GM12878 (cell line): ENCODE results near the gene MBOAT1. TPM values are rescaled to one million over a fixed set of nuclear protein-coding genes. Genes with fewer than 3 reads are reported as not detected.
A peak's percentile ranks its signal among the peaks of the same experiment; 100 is the strongest.

Experiments used
- ATF7 ChIP-seq: fragments of 450-650 bp; IDR thresholded peaks from 2 replicates; pipeline ENCODE4 v1.6.1; 2016; ENCODE audit warnings: low read depth, mild to moderate bottlenecking
- CHD2 ChIP-seq: IDR thresholded peaks from 2 replicates; pipeline ENCODE4 v1.6.1; 2011; ENCODE audit warnings: low read depth, low read length, improper control_type of control experiment, borderline replicate concordance
- DPF2 ChIP-seq: fragments of 450-650 bp; IDR thresholded peaks from 2 replicates; pipeline ENCODE4 v1.6.1; 2017; ENCODE audit warnings: mild to moderate bottlenecking
- ETV6 ChIP-seq, 2 experiments: fragments of 450-650 bp in 1 of 2; IDR thresholded peaks in 1 of 2; conservative IDR thresholded peaks in 1 of 2; 2 replicates each; pipeline ENCODE4 v1.6.1; 2014; ENCODE audit warnings: antibody characterized with exemption in 1 of 2, borderline replicate concordance in 1 of 2, low read depth in 1 of 2, mild to moderate bottlenecking in 1 of 2, moderate library complexity in 1 of 2
- GATAD2B ChIP-seq: fragments of 450-650 bp; conservative IDR thresholded peaks from 2 replicates; pipeline ENCODE4 v1.6.1; 2017; ENCODE audit warnings: low read depth, mild to moderate bottlenecking, moderate library complexity
- HCFC1 ChIP-seq: fragments of 150-350 bp; IDR thresholded peaks from 2 replicates; pipeline ENCODE4 v1.6.1; 2014; ENCODE audit warnings: low read length
- MXI1 ChIP-seq: fragments of 150-350 bp; IDR thresholded peaks from 2 replicates; pipeline ENCODE4 v1.6.1; 2011; ENCODE audit warnings: low read depth, mild to moderate bottlenecking, inconsistent platforms, low read length, improper control_type of control experiment
- MYC ChIP-seq: IDR thresholded peaks from 2 replicates; pipeline ENCODE4 v1.6.1; 2011; ENCODE audit warnings: mild to moderate bottlenecking, low read length, moderate library complexity, inconsistent platforms; ENCODE audit not compliant: insufficient read depth, insufficient replicate concordance, insufficient read length, severe bottlenecking
- PAX5 ChIP-seq: IDR thresholded peaks from 2 replicates; pipeline ENCODE4 v1.6.1; 2011; ENCODE audit warnings: low read depth, low read length, borderline replicate concordance
- POLR2A ChIP-seq: IDR thresholded peaks from 2 replicates; pipeline ENCODE4 v1.6.1; 2011; ENCODE audit warnings: low read depth, mild to moderate bottlenecking, low read length
- RAD21 ChIP-seq: IDR thresholded peaks from 2 replicates; pipeline ENCODE4 v1.6.1; 2011; ENCODE audit warnings: mild to moderate bottlenecking, low read depth, low read length, moderate library complexity; ENCODE audit not compliant: insufficient read depth
- RFX5 ChIP-seq: IDR thresholded peaks from 2 replicates; pipeline ENCODE4 v1.6.1; 2011; ENCODE audit warnings: low read depth, low read length, improper control_type of control experiment
- SIN3A ChIP-seq: IDR thresholded peaks from 2 replicates; pipeline ENCODE4 v1.6.1; 2012; ENCODE audit warnings: low read depth, low read length, improper control_type of control experiment
- SUZ12 ChIP-seq: fragments of 200-600 bp; sonication (generic); IDR thresholded peaks from one replicate; pipeline ENCODE4 v1.6.1; 2018; ENCODE audit warnings: antibody characterized with exemption, mild to moderate bottlenecking; ENCODE audit not compliant: unreplicated experiment
- TARDBP ChIP-seq: IDR thresholded peaks from 2 replicates; pipeline ENCODE4 v1.6.1; 2016; ENCODE audit warnings: borderline replicate concordance
- ZNF217 ChIP-seq: fragments of 450-650 bp; IDR thresholded peaks from 2 replicates; pipeline ENCODE4 v1.6.1; 2017; ENCODE audit warnings: antibody characterized with exemption, mild to moderate bottlenecking
- ZNF622 ChIP-seq: fragments of 450-650 bp; IDR thresholded peaks from 2 replicates; pipeline ENCODE4 v1.6.1; 2017; ENCODE audit warnings: mild to moderate bottlenecking, inconsistent platforms
- polyA plus RNA-seq, 11 experiments: library from polyadenylated mRNA; depleted of rRNA in 4 of 11; unstranded in 6 of 11; stranded (reverse) in 5 of 11; fragments of >200 nt; fragmentation: Nextera tagmentation in 4 of 11; fragmentation: Illumina TruSeq in 1 of 11; extraction: Ambion mirVana in 4 of 11; extraction: Trizol in 1 of 11; gene quantifications; 1 replicate in 1 of 11; 2 replicates in 10 of 11; pipeline versions ENCODE4 v1.2.1 to v1.2.3, GENCODE V29; 2011 to 2016; ENCODE audit warnings: inconsistent platforms in 2 of 11, missing spikeins in 2 of 11, low read depth in 1 of 11
- total RNA-seq, 4 experiments: library from RNA; depleted of rRNA in 3 of 4; stranded (reverse); fragments of >200 nt in 3 of 4; fragmentation: Illumina TruSeq in 1 of 4; extraction: Trizol in 1 of 4; gene quantifications; 2 replicates each; pipeline versions ENCODE4 v1.2.1 to v1.2.3, GENCODE V29; 2013 to 2021
- TF ChIP-seq, protein P1 (sequence below): IDR thresholded peaks from 2 replicates; pipeline ENCODE4 v1.6.1; 2012; ENCODE audit warnings: low read depth, low read length, improper control_type of control experiment
- TF ChIP-seq, protein P2 (sequence below): fragments of 450-650 bp; formaldehyde crosslinking; IDR thresholded peaks from 2 replicates; pipeline ENCODE4 v1.4.0; 2020; ENCODE audit warnings: mild to moderate bottlenecking, moderate library complexity
- TF ChIP-seq, protein P3 (sequence below): IDR thresholded peaks from 2 replicates; pipeline ENCODE4 v1.6.1; 2012; ENCODE audit warnings: low read depth, low read length, improper control_type of control experiment
- TF ChIP-seq, protein P4 (sequence below): IDR thresholded peaks from 2 replicates; pipeline ENCODE4 v1.6.1; 2011; ENCODE audit warnings: borderline replicate concordance, low read depth, mild to moderate bottlenecking, moderate library complexity, low read length; ENCODE audit not compliant: insufficient read depth, poor library complexity, severe bottlenecking
- TF ChIP-seq, protein P5 (sequence below): fragments of 450-650 bp; IDR thresholded peaks from 2 replicates; pipeline ENCODE4 v1.6.1; 2018; ENCODE audit warnings: mild to moderate bottlenecking, low read depth, moderate library complexity; ENCODE audit not compliant: partially characterized antibody

The MBOAT1 gene
- total and polyA plus RNA-seq, 10 of the 15 experiments (the other 5 are each of a cell fraction or from before 2014, with no cell fraction given): 0.39 to 21.0 (median 11.6) TPM

DNA sequence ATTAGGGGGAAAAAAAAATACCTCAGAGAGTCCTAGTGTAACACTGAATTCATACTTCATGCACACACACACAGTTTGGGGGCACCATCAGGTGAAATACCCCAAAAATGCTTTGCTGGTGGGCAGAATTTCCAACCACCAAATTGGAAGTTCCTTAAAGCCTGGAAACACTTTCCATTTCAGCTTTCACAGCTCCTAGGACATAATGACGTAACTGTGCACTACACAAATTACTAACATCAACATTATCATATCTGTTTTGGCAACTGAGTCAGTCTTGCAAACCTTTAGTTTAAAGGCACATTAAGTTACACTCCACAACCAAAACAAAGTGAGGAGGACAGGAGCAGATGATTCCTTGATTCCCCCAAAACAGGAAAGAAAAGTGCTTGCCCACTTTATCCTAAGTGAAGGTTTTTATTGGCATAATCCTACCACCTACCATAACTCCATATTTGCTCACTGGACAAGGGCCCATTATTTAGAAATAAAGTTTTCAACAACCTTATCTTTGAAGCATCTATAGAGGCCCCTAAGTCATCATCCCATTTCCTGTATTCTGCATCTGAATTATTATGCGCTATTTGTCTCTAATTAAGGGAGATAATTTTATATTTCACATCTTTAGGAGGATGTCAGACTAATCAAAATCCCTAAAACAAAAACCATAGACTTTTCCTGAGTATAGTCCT is 3.4 kb downstream of the MBOAT1 start (continued):
- TF ChIP-seq, protein P1, sequence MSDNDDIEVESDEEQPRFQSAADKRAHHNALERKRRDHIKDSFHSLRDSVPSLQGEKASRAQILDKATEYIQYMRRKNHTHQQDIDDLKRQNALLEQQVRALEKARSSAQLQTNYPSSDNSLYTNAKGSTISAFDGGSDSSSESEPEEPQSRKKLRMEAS: no peak
- TF ChIP-seq TARDBP (no peak), MXI1 (no peak), CHD2 (no peak), ZNF217 (no peak), DPF2 (0 out of 2 replicates have a peak, but pooled peaks have one; percentile 17), RFX5 (no peak), MYC (no peak), SUZ12 (no peak), GATAD2B (no peak), ZNF622 (no peak), ATF7 (peak; percentile 89), POLR2A (no peak), RAD21 (no peak), ETV6 (conservative IDR thresholded peaks at IDR 0.05 in 1 of 2, IDR thresholded peaks at IDR 0.05 in 1 of 2; ENCODE audit: borderline replicate concordance in 1 of 2, low read depth in 1 of 2) (no peak), SIN3A (no peak), PAX5 (no peak), HCFC1 (no peak)
- TF ChIP-seq, protein P2, sequence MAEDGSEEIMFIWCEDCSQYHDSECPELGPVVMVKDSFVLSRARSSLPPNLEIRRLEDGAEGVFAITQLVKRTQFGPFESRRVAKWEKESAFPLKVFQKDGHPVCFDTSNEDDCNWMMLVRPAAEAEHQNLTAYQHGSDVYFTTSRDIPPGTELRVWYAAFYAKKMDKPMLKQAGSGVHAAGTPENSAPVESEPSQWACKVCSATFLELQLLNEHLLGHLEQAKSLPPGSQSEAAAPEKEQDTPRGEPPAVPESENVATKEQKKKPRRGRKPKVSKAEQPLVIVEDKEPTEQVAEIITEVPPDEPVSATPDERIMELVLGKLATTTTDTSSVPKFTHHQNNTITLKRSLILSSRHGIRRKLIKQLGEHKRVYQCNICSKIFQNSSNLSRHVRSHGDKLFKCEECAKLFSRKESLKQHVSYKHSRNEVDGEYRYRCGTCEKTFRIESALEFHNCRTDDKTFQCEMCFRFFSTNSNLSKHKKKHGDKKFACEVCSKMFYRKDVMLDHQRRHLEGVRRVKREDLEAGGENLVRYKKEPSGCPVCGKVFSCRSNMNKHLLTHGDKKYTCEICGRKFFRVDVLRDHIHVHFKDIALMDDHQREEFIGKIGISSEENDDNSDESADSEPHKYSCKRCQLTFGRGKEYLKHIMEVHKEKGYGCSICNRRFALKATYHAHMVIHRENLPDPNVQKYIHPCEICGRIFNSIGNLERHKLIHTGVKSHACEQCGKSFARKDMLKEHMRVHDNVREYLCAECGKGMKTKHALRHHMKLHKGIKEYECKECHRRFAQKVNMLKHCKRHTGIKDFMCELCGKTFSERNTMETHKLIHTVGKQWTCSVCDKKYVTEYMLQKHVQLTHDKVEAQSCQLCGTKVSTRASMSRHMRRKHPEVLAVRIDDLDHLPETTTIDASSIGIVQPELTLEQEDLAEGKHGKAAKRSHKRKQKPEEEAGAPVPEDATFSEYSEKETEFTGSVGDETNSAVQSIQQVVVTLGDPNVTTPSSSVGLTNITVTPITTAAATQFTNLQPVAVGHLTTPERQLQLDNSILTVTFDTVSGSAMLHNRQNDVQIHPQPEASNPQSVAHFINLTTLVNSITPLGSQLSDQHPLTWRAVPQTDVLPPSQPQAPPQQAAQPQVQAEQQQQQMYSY (CRISPR knock-in tag): no peak
- TF ChIP-seq, protein P3, sequence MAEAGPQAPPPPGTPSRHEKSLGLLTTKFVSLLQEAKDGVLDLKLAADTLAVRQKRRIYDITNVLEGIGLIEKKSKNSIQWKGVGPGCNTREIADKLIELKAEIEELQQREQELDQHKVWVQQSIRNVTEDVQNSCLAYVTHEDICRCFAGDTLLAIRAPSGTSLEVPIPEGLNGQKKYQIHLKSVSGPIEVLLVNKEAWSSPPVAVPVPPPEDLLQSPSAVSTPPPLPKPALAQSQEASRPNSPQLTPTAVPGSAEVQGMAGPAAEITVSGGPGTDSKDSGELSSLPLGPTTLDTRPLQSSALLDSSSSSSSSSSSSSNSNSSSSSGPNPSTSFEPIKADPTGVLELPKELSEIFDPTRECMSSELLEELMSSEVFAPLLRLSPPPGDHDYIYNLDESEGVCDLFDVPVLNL: no peak
- TF ChIP-seq, protein P4, sequence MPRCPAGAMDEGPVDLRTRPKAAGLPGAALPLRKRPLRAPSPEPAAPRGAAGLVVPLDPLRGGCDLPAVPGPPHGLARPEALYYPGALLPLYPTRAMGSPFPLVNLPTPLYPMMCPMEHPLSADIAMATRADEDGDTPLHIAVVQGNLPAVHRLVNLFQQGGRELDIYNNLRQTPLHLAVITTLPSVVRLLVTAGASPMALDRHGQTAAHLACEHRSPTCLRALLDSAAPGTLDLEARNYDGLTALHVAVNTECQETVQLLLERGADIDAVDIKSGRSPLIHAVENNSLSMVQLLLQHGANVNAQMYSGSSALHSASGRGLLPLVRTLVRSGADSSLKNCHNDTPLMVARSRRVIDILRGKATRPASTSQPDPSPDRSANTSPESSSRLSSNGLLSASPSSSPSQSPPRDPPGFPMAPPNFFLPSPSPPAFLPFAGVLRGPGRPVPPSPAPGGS: no peak
- TF ChIP-seq, protein P5, sequence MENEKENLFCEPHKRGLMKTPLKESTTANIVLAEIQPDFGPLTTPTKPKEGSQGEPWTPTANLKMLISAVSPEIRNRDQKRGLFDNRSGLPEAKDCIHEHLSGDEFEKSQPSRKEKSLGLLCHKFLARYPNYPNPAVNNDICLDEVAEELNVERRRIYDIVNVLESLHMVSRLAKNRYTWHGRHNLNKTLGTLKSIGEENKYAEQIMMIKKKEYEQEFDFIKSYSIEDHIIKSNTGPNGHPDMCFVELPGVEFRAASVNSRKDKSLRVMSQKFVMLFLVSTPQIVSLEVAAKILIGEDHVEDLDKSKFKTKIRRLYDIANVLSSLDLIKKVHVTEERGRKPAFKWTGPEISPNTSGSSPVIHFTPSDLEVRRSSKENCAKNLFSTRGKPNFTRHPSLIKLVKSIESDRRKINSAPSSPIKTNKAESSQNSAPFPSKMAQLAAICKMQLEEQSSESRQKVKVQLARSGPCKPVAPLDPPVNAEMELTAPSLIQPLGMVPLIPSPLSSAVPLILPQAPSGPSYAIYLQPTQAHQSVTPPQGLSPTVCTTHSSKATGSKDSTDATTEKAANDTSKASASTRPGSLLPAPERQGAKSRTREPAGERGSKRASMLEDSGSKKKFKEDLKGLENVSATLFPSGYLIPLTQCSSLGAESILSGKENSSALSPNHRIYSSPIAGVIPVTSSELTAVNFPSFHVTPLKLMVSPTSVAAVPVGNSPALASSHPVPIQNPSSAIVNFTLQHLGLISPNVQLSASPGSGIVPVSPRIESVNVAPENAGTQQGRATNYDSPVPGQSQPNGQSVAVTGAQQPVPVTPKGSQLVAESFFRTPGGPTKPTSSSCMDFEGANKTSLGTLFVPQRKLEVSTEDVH: no peak
